Neural progenitor cell (in vitro differentiated cells): ENCODE results near the gene IRX4. TPM values are rescaled to one million over a fixed set of nuclear protein-coding genes. Genes with fewer than 3 reads are reported as not detected.
A peak's percentile ranks its signal among the peaks of the same experiment; 100 is the strongest.

Experiments used
- DNase-seq: peaks from one replicate; pipeline ENCODE4 v3.0.0-alpha.2; 2016; ENCODE audit warnings: low spot score
- H2AFZ ChIP-seq: fragments of 200-600 bp; sonication (generic); replicated peaks from 2 replicates; pipeline ENCODE4 v1.6.1; 2016; ENCODE audit warnings: antibody characterized with exemption
- H3F3A ChIP-seq: fragments of 200-600 bp; sonication (generic); 2 replicates; pipeline ENCODE4 v1.6.1; 2016; ENCODE audit warnings: antibody characterized with exemption, low read depth
- H3K27ac ChIP-seq: fragments of 200-600 bp; sonication (generic); 2 replicates; pipeline ENCODE4 v1.5.1; 2016; ENCODE audit warnings: mild to moderate bottlenecking
- H3K27me3 ChIP-seq: fragments of 200-600 bp; sonication (generic); 2 replicates; pipeline ENCODE4 v1.6.1; 2016; ENCODE audit warnings: mild to moderate bottlenecking, moderate library complexity
- H3K36me3 ChIP-seq: fragments of 200-600 bp; sonication (generic); 2 replicates; pipeline ENCODE4 v1.5.1; 2016
- H3K4me1 ChIP-seq: fragments of 200-600 bp; sonication (generic); 2 replicates; pipeline ENCODE4 v1.6.1; 2016; ENCODE audit warnings: mixed run types
- H3K4me2 ChIP-seq: fragments of 200-600 bp; sonication (generic); 2 replicates; pipeline ENCODE4 v1.6.1; 2016
- H3K4me3 ChIP-seq: fragments of 200-600 bp; sonication (generic); 2 replicates; pipeline ENCODE4 v1.5.1; 2016
- H3K79me2 ChIP-seq: fragments of 200-600 bp; sonication (generic); 2 replicates; pipeline ENCODE4 v1.6.1; 2016; ENCODE audit warnings: low read depth
- H3K9ac ChIP-seq: fragments of 200-600 bp; sonication (generic); 2 replicates; pipeline ENCODE4 v1.6.1; 2016
- H3K9me3 ChIP-seq: fragments of 200-600 bp; sonication (generic); 2 replicates; pipeline ENCODE4 v1.5.1; 2016; ENCODE audit warnings: low read depth
- H4K20me1 ChIP-seq: fragments of 200-600 bp; sonication (generic); 2 replicates; pipeline ENCODE4 v1.6.1; 2016; ENCODE audit warnings: low read depth
- H3K27ac Mint-ChIP-seq: 3 replicates; pipeline ENCODE4 v1.8.0; 2021; ENCODE audit warnings: mixed read lengths
- H3K27me3 Mint-ChIP-seq: 2 replicates; pipeline ENCODE4 v1.8.0; 2022; ENCODE audit warnings: low read depth, mild to moderate bottlenecking, inconsistent platforms, moderate library complexity, mixed read lengths; ENCODE audit not compliant: insufficient read depth
- H3K36me3 Mint-ChIP-seq: 3 replicates; pipeline ENCODE4 v1.8.0; 2021; ENCODE audit warnings: mixed read lengths
- H3K4me1 Mint-ChIP-seq: 3 replicates; pipeline ENCODE4 v1.8.0; 2021; ENCODE audit warnings: mixed read lengths
- H3K4me3 Mint-ChIP-seq: 3 replicates; pipeline ENCODE4 v1.8.0; 2021; ENCODE audit warnings: mild to moderate bottlenecking, moderate library complexity, mixed read lengths
- H3K9me3 Mint-ChIP-seq: 3 replicates; pipeline ENCODE4 v1.8.0; 2020; ENCODE audit warnings: mixed read lengths
- CTCF ChIP-seq: fragments of 200-600 bp; sonication (generic); IDR thresholded peaks from 2 replicates; pipeline ENCODE4 v1.5.1; 2017; ENCODE audit warnings: antibody characterized with exemption, mild to moderate bottlenecking
- EZH2 ChIP-seq: fragments of 200-600 bp; sonication (generic); IDR thresholded peaks from 2 replicates; pipeline ENCODE4 v1.6.1; 2017; ENCODE audit warnings: antibody characterized with exemption, mild to moderate bottlenecking, moderate library complexity
- EZH2phosphoT487 ChIP-seq: fragments of 200-600 bp; sonication (generic); IDR thresholded peaks from 2 replicates; pipeline ENCODE4 v1.6.1; 2017; ENCODE audit warnings: antibody characterized with exemption
- total RNA-seq: library from RNA; depleted of rRNA; stranded (reverse); fragments of >200 nt; gene quantifications from 2 replicates; pipeline ENCODE4 v1.2.3, GENCODE V29; 2015; ENCODE audit warnings: low replicate concordance

The IRX4 gene
- total RNA-seq, 1 donor from 2014 or later: not detected

- Histone ChIP-seq H3K36me3 (no peaks in the 10 kb centered on the region), H3K4me2 (peak overlapping the region; percentile 71), H3K4me1 (peaks cover 27% of the 10 kb centered on the region), H2AFZ (no peak overlapping the region), H4K20me1 (peaks cover 95% of the 10 kb centered on the region), H3K79me2 (no peaks in the 10 kb centered on the region), H3F3A (no peaks in the 10 kb centered on the region), H3K27me3 (peaks cover 100% of the 10 kb centered on the region), H3K9ac (no peak overlapping the region), H3K4me3 (peak overlapping the region; percentile 24), H3K27ac (no peak overlapping the region), H3K9me3 (no peaks in the 10 kb centered on the region)
- Mint-ChIP-seq H3K4me1 (peaks cover 12% of the 10 kb centered on the region), H3K27ac (no peak overlapping the region), H3K9me3 (peaks cover 10% of the 10 kb centered on the region), H3K36me3 (no peaks in the 10 kb centered on the region), H3K4me3 (peak overlapping the region; percentile 68), H3K27me3 (peaks cover 59% of the 10 kb centered on the region)
- peak; percentile 80 for DNase-seq
- peak; percentile 47 for TF ChIP-seq CTCF
- TF ChIP-seq EZH2: peak; percentile 81
- peak; percentile 28 for TF ChIP-seq EZH2phosphoT487
Measured at GRCh38 chr5:1883120-1883924, 597 bp upstream of the IRX4 start.

GRCh38 chr5:1881731-1882336 lies 891 bp downstream of the IRX4 start:
- no peak overlapping the region for H3K9ac ChIP-seq
- peak overlapping the region; percentile 71 for H3K4me2 ChIP-seq
- Mint-ChIP-seq H3K36me3 (no peaks in the 10 kb centered on the region), H3K4me3 (no peak overlapping the region), H3K9me3 (peaks cover 10% of the 10 kb centered on the region), H3K27me3 (peaks cover 64% of the 10 kb centered on the region), H3K4me1 (peaks cover 14% of the 10 kb centered on the region), H3K27ac (no peak overlapping the region)
- H3K27ac ChIP-seq: no peak overlapping the region
- no peaks in the 10 kb centered on the region for H3K36me3 ChIP-seq
- peaks cover 7% of the 10 kb centered on the region for H3F3A ChIP-seq
- H3K9me3 ChIP-seq: no peaks in the 10 kb centered on the region
- peaks cover 100% of the 10 kb centered on the region for H3K27me3 ChIP-seq
- peaks cover 22% of the 10 kb centered on the region for H3K4me1 ChIP-seq
- peaks cover 97% of the 10 kb centered on the region for H4K20me1 ChIP-seq
- peak; percentile 52 for DNase-seq
- H3K79me2 ChIP-seq: no peaks in the 10 kb centered on the region
- H2AFZ ChIP-seq: no peak overlapping the region
- peak; percentile 96 for TF ChIP-seq EZH2
- TF ChIP-seq CTCF: no peak
- TF ChIP-seq EZH2phosphoT487: peak; percentile 83
- peak overlapping the region; percentile 24 for H3K4me3 ChIP-seq

GRCh38 chr5:1881098-1881572 lies 1.6 kb downstream of the IRX4 start:
- peaks cover 23% of the 10 kb centered on the region for H3K4me1 ChIP-seq
- H3K27me3 ChIP-seq: peaks cover 100% of the 10 kb centered on the region
- H2AFZ ChIP-seq: no peak overlapping the region
- Mint-ChIP-seq H3K27ac (no peak overlapping the region), H3K36me3 (no peaks in the 10 kb centered on the region), H3K4me3 (peak overlapping the region; percentile 69), H3K9me3 (peaks cover 10% of the 10 kb centered on the region), H3K27me3 (peaks cover 65% of the 10 kb centered on the region), H3K4me1 (peaks cover 14% of the 10 kb centered on the region)
- H3K4me3 ChIP-seq: no peak overlapping the region
- DNase-seq: peak; percentile 40
- no peak overlapping the region for H3K9ac ChIP-seq
- peaks cover 8% of the 10 kb centered on the region for H3F3A ChIP-seq
- no peaks in the 10 kb centered on the region for H3K9me3 ChIP-seq
- TF ChIP-seq CTCF: no peak
- TF ChIP-seq EZH2: no peak
- no peak for TF ChIP-seq EZH2phosphoT487
- H3K79me2 ChIP-seq: no peaks in the 10 kb centered on the region
- H3K4me2 ChIP-seq: no peak overlapping the region
- H3K27ac ChIP-seq: no peak overlapping the region
- H3K36me3 ChIP-seq: no peaks in the 10 kb centered on the region
- H4K20me1 ChIP-seq: peaks cover 98% of the 10 kb centered on the region
